ENCODE data around the gene MEPE. TPM values are rescaled to one million over a fixed set of nuclear protein-coding genes. Genes with fewer than 3 reads are reported as not detected.
"Not testable (repeated sequence)": the region's sequence is repeated elsewhere in the genome, so short reads cannot be mapped to it uniquely, and the experiment has no call there.

The MEPE gene
- total RNA-seq, 1 donor from 2014 or later: not detected

- intact Hi-C loops (cut with micrococcal nuclease): no loop called here
These were observed 47.3 kb downstream of the MEPE start for GRCh38 chr4:87880106-87880505.

- intact Hi-C loops (cut with micrococcal nuclease): no loop called here
These were observed 48.3 kb downstream of the MEPE start for GRCh38 chr4:87881115-87881514.

GRCh38 chr4:87882321-87882720 lies 49.6 kb downstream of the MEPE start:
- intact Hi-C loops (cut with micrococcal nuclease): no loop called here

- intact Hi-C loops (cut with micrococcal nuclease): no loop called here
These were observed 50.1 kb downstream of the MEPE start for GRCh38 chr4:87882861-87883260.

- intact Hi-C loops (cut with micrococcal nuclease): no loop called here
These were observed 52.3 kb downstream of the MEPE start for GRCh38 chr4:87884976-87885549.

- intact Hi-C loops (cut with micrococcal nuclease): no loop called here
These were observed 53.3 kb downstream of the MEPE start for GRCh38 chr4:87886083-87886482.

GRCh38 chr4:87890753-87891152 lies 58.0 kb downstream of the MEPE start:
- intact Hi-C loops (cut with micrococcal nuclease): not testable (repeated sequence)

GRCh38 chr4:87895964-87896621 lies 63.3 kb downstream of the MEPE start:
- intact Hi-C loops (cut with micrococcal nuclease): no loop called here

Other genes with a start within 250 kb of the MEPE start
- gene DSPP, start 224.4 kb upstream of the MEPE start, total RNA-seq: not detected in 2 replicates
- gene DMP1, start 182.7 kb upstream of the MEPE start, total RNA-seq: not detected in 2 replicates
- gene IBSP, start 33.4 kb upstream of the MEPE start, total RNA-seq: not detected in 2 replicates
- gene SPP1, start 142.7 kb downstream of the MEPE start, total RNA-seq: 0.63 and 1.3 TPM in 2 replicates
- 12.1 and 12.6 TPM in 2 replicates for gene PKD2, start 174.7 kb downstream of the MEPE start, total RNA-seq